Stimulated activated naive CD8-positive, alpha-beta T cell treated with anti-CD3 and anti-CD28 coated beads, Interleukin-15, Interleukin-2, amounts not matched to agents 100 U/mL and 50 U/mL, for 24 hours (primary cell): ENCODE results near the gene SCLY.
"Not testable (repeated sequence)": the region's sequence is repeated elsewhere in the genome, so short reads cannot be mapped to it uniquely, and the experiment has no call there.

Experiments used
- ATAC-seq: fragments of 150-1000 bp; cut with Tn5 transposase; one replicate; pipeline ENCODE4 v1.10.0; 2021
- DNase-seq: peaks from one replicate; pipeline ENCODE4 v3.0.0; 2021

The SCLY gene

GRCh38 chr2:238113611-238114010 is 52.8 kb downstream of the SCLY start:
- DNase-seq, result no peak
- no peak for ATAC-seq

DNA sequence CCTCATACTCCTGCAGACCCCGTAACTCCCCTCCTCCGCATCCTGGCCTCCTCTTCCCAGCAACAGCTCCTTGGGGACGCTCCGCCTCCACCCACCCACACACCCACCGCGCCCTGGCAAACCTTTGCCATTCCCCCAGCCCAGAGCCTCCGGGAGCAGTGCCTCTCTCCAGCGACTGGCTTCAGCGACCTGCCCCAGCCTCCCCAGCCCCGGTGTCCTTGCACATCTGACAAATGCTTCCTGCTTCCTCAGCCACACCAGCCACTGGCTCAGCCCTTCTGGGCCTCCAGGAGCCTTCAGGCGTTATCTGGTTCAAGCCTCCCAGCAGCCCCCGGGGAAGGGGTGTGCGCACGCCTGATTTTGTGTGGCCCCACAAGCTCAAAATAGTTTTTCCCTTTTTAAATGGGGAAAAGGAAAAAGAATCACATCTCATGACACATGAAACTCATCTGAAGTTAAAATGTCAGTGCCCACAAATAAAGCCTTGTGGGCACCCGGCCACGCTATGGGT is 53.6 kb downstream of the SCLY start:
- ATAC-seq (no peak), DNase-seq (no peak)

DNA sequence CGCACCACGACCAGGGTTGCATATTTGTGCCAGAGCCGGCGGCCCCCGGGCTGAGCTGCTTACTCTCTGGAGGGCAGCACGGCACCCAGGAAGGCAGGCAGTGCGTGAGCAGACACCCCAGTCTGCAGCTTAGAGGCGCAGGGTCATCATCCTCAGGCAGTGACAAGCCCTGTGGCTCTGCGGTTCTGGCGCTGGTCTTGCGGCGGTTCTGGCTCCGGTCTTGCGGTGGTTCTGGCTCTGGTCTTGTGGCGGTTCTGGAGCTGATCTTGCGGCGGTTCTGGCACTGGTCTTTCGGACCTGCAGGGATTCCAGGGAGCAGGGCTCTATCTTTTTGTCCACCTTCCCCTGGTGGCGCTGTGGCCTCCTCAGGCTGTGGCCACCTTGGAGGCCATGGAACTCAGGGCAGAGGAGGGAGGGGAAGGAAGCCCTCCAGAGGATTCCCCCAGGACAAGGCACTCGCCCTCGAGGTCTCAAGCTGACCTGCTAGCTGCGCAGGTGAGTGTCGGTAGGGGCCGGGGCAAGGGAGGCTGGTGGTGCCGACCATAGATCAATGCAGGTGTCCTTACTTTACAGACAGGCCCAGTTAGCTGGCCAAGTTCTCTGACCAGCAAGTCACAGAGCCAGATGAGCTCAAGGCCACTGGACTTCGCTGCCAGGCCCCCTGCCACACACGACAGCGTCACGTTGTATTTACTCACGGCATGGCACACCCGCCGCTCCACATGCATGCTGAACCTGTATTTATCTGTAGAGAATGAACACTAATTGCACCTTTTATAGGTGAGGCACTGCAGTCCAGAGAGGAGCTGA is 54.3 kb downstream of the SCLY start:
- no peak for DNase-seq
- ATAC-seq, result no peak

GRCh38 chr2:238115709-238116108 is 54.9 kb downstream of the SCLY start:
- DNase-seq, ATAC-seq: not testable (repeated sequence)

DNA sequence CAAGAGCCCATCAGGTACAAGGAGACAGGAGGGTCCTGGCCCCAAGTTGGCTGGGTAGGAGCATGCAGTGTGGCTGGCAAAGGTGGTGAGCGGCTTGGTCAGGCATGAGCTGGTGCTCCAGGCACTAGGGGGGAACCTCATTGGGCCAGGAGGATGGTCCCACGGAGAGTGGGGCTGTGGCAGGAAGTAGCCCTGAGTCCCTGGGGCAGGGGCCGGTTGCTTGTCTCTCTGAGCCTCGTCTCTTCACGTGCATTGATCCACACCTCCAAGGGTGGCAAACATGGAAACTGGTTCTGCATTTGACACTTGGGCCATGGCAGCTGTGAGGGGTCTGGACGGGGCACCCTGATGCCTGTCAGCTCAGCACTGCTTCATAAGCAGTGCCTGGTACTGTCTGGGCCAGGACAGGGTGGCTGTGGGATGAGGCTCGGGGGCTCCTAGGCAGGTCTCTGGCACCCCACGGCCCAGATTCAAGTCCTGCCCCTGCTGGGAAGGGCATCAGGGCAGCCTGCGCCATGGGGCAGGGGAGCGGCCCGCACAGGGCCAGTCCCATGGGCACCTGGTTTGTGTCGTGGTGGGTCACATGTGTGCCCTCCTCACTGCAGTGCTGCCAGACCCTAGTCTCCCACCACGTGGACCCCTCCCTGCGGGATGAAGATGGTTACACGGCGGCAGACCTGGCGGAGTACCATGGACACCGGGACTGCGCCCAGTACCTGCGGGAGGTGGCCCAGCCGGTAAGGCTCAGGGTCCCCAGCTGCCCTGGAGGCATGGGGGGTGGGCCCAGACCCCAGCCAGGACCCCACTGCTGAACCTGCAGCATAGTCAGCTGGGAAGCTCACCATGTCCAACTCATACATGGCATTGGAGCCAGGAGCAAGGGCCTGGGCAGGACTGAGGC is 55.7 kb downstream of the SCLY start:
- no peak for ATAC-seq
- no peak for DNase-seq

DNA sequence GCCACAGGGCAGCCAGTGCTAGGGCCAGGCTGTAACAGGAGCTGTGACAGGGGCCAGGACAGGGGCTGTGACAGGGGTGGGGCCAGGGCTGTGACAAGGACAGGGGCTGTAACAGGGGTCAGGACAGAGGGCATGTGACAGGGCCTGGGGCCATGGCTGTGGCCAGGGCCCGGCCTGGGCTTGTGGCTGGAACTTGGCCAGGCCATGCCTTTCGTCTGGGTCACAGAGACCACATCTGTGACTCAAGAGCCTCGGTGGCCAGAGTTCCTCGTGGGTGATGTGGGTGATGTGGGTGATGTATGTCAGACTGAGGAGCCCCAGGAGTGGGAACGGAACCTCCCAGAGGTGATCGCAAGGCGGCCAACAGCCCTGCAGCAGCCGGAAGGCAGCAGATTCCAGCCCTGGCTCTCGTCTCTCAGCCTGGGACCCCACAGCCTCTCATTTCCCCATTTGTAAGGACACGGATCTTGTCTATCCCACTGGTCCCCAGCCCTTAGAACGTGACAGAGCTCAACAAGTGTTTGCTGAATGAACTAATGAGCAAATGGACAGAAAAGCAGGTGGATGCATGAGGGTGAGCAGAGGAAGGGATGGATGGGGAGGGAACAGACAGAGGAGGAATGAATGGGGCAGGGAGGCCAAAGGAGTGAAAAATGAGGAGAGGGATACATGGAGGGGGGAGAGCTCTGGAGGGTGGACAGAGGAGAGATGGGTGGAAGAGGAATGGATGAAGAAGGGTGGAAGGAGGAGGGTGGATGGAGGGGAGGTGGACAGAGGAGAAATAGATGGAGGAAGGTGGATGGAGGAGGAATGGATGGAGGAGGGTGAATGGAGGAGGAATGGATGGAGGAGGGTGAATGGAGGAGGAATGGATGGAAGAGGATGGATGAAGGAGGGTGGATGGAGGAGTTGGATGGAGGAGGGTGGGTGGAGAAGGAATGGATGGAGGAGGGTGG is 56.7 kb downstream of the SCLY start:
- ATAC-seq (no peak), DNase-seq (no peak)

- ATAC-seq, result no peak
- no peak for DNase-seq
Observed at GRCh38 chr2:238119756-238120462, 59.1 kb downstream of the SCLY start.

DNA sequence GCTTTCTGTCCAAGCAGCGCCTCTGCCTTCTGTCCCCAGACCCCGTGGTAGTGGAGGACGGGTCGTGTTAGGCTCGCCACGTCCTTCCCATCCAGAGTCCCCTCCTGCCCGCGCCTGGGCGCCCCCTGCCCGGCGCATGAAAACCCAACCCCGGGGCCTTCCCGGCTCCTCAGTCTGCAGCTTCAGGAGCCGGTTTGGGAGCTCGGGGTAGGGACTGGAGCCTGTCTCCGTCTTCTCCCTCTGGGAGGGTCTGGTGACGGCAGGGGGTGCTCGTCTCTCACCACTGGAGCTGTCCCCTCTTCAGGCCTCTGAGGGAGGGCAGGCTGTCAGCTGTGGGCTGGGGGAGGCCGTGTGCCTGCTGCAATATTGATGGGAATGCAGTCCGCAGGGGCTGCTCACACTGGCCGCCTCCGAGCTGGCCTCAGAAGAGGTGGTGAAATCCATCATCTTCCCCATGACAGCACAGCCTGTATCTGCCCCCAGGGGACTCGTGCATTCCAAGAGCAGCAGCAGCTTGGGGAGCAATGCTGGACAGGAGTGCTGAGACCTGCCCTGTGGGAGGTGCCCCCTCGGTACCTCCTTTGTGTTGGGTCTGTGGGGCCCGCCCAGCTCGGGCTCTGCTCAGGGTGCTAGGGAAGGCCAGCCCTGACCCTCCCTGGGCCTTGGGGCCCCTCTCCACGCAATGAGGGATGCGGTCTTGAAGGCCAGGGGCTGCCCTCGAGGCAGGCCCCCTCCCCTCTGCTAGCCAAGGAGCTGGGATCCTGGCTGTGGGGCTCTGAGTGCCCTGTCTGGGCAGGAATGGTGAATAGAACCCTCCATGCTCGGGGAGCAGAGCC is 59.9 kb downstream of the SCLY start:
- ATAC-seq (no peak), DNase-seq (no peak)

- no peak for ATAC-seq
- no peak for DNase-seq
Observed at GRCh38 chr2:238121511-238122286, 60.9 kb downstream of the SCLY start.

GRCh38 chr2:238122287-238123217 is 61.8 kb downstream of the SCLY start:
- ATAC-seq (no peak), DNase-seq (no peak)

DNA sequence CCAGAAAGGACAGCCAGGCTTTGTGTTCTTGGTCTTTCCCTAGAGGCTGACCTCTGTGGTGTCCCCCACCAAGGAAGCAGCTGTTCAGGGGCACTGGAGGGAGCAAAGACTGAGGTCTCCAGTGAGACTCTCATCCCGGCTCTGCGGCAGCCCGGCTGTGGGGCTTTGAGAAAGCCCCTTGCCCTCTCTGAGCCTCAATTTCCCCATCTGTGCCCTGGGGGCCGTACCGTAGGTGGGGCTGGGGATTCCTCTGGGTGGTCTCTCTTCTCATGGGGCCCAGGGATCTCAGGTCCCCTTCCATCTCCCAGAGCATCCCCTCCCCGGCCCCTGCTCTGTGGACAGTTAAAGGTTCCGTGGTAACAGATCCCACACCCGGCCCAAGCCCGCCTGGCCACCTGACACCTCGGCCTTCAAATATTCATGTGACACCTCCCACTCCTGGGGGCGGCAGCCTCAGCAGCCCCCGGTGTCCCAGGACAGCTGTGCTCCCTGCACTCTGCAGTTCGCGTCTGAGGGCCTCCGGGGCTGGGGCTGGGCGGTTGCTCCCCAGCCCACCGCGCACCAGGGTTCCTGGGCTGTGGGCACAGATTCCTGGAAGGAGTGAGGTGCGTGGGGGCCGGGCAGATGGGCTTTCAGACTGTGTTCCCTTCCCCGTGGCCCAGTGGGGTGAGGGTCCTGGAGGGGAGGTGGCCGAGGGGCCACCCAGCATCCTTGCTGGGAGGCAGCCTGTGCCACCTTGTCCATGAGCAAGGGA is 62.6 kb downstream of the SCLY start:
- no peak for ATAC-seq
- no peak for DNase-seq

DNA sequence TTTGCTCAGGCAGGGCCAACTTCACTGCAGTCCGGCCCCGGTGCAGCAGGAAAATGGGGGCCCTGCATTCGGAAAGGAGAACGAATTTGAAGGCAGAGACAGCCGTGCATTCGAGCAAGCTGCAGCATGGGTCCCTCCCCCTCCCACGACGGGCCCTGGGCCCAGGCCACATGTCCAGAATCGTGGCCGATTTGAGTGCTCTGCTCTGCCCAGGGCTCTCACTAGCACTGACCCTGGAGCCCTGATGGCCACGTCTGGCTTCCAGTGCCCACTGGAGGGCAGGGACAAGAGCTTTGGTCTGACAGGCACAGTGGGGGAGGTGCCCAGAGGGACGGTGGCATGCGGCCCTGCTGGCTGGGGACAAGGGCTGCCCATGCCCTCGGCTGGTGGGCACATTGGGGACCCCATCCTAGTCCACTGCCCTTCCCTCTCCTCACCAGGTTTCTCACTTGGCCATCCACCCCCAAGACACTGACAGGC is 63.2 kb downstream of the SCLY start:
- DNase-seq, result no peak

DNA sequence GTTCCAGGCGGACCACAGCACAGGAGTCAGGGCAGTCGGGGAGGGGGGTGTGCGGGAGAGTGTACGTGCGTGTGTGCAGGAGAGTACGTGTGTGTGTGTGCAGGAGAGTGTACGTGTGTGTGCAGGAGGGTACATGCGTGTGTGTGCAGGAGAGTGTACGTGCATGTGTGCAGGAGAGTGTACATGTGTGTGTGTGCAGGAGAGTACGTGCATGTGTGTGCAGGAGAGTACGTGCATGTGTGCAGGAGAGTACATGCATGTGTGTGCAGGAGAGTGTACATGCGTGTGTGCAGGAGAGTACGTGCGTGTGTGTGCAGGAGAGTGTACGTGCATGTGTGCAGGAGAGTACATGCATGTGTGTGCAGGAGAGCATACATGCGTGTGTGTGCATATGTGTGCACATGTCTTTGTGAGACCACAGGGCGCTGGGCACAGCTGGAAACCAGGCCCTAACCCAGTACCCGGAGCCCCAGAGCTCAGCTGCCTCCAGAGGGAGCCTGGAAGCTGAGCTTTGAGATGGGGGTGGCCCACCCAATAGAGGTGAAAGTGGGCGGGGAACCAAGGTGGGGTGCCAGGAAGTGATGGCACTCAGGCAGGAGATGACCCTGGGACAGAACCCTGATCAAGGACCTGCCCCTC is 63.8 kb downstream of the SCLY start:
- ATAC-seq (no peak), DNase-seq (no peak)

More for the DNA sequence above, 63.2 kb downstream of the SCLY start:
- no peak for ATAC-seq

DNA sequence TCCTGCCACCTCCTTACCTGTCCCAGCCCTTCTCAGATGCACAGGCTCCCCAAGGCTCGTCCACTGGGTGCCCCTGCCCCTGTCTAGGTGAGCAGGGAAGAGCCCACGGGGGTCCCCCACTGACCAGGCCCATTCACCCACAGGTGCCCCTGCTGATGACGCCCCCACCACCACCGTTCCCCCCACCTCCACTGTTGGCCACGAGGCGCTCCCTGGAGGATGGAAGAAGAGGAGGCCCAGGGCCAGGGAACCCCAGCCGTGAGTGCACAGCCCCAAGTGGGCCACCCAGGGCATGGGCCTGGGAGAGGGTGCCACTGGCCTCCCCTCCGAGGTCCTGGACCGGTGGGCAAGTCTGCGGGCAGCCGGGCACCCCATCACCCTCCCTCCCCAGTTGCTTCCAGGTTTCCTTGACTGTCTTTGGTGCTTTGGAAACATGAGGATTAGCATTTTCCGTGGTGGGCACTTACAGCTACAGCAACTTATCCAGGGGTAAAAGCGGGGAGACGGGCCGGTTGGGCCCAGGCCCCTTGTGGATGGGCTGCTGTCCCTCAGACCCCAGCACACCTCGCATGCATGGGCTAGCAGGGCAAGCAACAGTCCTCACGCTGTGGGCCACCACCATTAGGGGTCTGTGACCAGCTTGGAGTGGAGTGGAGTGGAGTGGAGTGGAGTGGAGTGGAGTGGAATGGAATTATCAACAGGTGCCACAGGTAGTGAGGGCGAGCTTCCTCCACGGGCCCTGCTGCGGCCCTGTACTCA is 64.5 kb downstream of the SCLY start:
- DNase-seq (no peak), ATAC-seq (no peak)

DNA sequence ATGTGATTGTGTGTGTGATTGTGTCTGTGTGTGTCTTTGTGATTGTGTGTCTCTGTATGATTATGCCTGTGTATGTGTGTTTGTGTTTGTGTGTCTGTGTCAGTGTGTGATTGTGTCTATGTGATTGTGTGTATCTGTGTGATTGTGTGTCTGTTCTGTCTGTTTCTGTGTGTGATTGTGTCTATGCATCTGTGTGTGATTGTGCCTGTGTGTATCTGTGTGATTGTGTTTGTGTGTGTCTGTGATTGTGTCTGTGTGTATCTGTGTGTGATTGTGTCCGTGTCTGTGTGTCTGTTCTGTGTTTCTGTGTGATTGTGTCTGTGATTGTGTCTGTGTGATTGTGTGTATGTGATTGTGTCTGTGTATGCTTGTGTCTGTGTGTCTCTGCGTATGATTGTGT is 65.5 kb downstream of the SCLY start:
- ATAC-seq (no peak), DNase-seq (no peak)

- DNase-seq, result no peak
- no peak for ATAC-seq
Observed at GRCh38 chr2:238126775-238127164, 66.0 kb downstream of the SCLY start.
